Measurements from ENCODE around the gene ABCC8. TPM values are rescaled to one million over a fixed set of nuclear protein-coding genes. Genes with fewer than 3 reads are reported as not detected.

ABCC8 gene
- total and polyA plus RNA-seq, 2 donors (not counting 1 experiment from before 2014, with no cell fraction given), result 0.03 to 0.17 TPM

- ChIA-PET CTCF (interaction anchor here (2.5 kb wide), 1 partner anchor 11 kb away, joined by 10 read pairs; no protein-coding TSS in a partner anchor), POLR2A (no interaction called here)
- Mint-ChIP-seq H3K27me3 (no peaks in the 10 kb centered on the region), H3K4me3 (no peak overlapping the region), H3K27ac (no peak overlapping the region), H3K9me3 (ENCODE audit: insufficient read depth) (no peaks in the 10 kb centered on the region), H3K4me1 (peaks cover 15% of the 10 kb centered on the region)
- no peaks in the 10 kb centered on the region for H3K9me3 ChIP-seq (ENCODE audit: control extremely low read depth in 1 of 3, control insufficient read depth in 2 of 3, insufficient read depth in 1 of 3, low read length in 2 of 3)
- intact Hi-C loops (cut with micrococcal nuclease), result no loop called here
- no peak for ATAC-seq (ENCODE audit: low read depth)
- no peak overlapping the region for H2AFZ ChIP-seq (ENCODE audit: insufficient read depth, low read depth, low read length, poor library complexity, severe bottlenecking)
- H3K79me2 ChIP-seq (ENCODE audit: control insufficient read depth, insufficient read depth, low read length), result no peaks in the 10 kb centered on the region
- H3K4me2 ChIP-seq (replicated peaks; ENCODE audit: low read depth, low read length, poor library complexity, severe bottlenecking), result no peak overlapping the region
- H3K27me3 ChIP-seq (replicated peaks in 1 of 4; ENCODE audit: control extremely low read depth in 1 of 4, control insufficient read depth in 3 of 4, insufficient read depth in 4 of 4, low read length in 3 of 4), result peaks cover 0 to 2% (median 0%) of the 10 kb centered on the region in 4 experiments
- no peaks in the 10 kb centered on the region for H4K20me1 ChIP-seq (ENCODE audit: control insufficient read depth, insufficient read depth, low read length, poor library complexity, severe bottlenecking)
- H3K4me1 ChIP-seq (ENCODE audit: control insufficient read depth in 2 of 2, insufficient read depth in 2 of 2, low read length in 2 of 2), result peaks cover 3 to 23% of the 10 kb centered on the region in 2 donors
- WGBS (ENCODE audit: insufficient coverage), result 92% methylated on average over 8 of the region's 10 CpGs
- no peak for DNase-seq
- no peak overlapping the region for H3K4me3 ChIP-seq (ENCODE audit: control extremely low read depth in 1 of 5, extremely low read depth in 1 of 5, insufficient read depth in 1 of 5, low read depth in 2 of 5, low read length in 4 of 5)
- no peak for TF ChIP-seq CTCF (IDR thresholded peaks at IDR 0.05)
- no peak for TF ChIP-seq EZH2 (IDR thresholded peaks at IDR 0.05; ENCODE audit: borderline replicate concordance, insufficient read depth, low read depth, low read length, poor library complexity, severe bottlenecking)
- no peak overlapping the region for H3K9ac ChIP-seq (ENCODE audit: low read length)
- no peaks in the 10 kb centered on the region for H3K36me3 ChIP-seq (replicated peaks in 1 of 2; ENCODE audit: control extremely low read depth in 1 of 2, control insufficient read depth in 1 of 2, extremely low read depth in 1 of 2, insufficient read depth in 2 of 2, low read length in 1 of 2)
- no peak overlapping the region for H3K27ac ChIP-seq (ENCODE audit: low read length in 2 of 2)
Measured at GRCh38 chr11:17394743-17395390, 81.8 kb downstream of the ABCC8 start.

GRCh38 chr11:17393472-17393871 is 83.2 kb downstream of the ABCC8 start:
- no peak overlapping the region for H3K27ac Mint-ChIP-seq
- TF ChIP-seq EZH2 (IDR thresholded peaks at IDR 0.05; ENCODE audit: borderline replicate concordance, insufficient read depth, low read depth, low read length, poor library complexity, severe bottlenecking) (no peak), CTCF (IDR thresholded peaks at IDR 0.05) (no peak)
- H3K27me3 Mint-ChIP-seq, result no peaks in the 10 kb centered on the region
- Histone ChIP-seq H3K9me3 (ENCODE audit: control extremely low read depth in 1 of 3, control insufficient read depth in 2 of 3, insufficient read depth in 1 of 3, low read length in 2 of 3) (no peaks in the 10 kb centered on the region), H3K4me2 (replicated peaks; ENCODE audit: low read depth, low read length, poor library complexity, severe bottlenecking) (no peak overlapping the region), H2AFZ (ENCODE audit: insufficient read depth, low read depth, low read length, poor library complexity, severe bottlenecking) (no peak overlapping the region), H3K4me3 (ENCODE audit: control extremely low read depth in 1 of 5, extremely low read depth in 1 of 5, insufficient read depth in 1 of 5, low read depth in 2 of 5, low read length in 4 of 5) (no peak overlapping the region), H3K36me3 (replicated peaks in 1 of 2; ENCODE audit: control extremely low read depth in 1 of 2, control insufficient read depth in 1 of 2, extremely low read depth in 1 of 2, insufficient read depth in 2 of 2, low read length in 1 of 2) (no peaks in the 10 kb centered on the region), H3K27me3 (replicated peaks in 1 of 4; ENCODE audit: control extremely low read depth in 1 of 4, control insufficient read depth in 3 of 4, insufficient read depth in 4 of 4, low read length in 3 of 4) (peaks cover 0 to 2% (median 0%) of the 10 kb centered on the region in 4 experiments), H3K4me1 (ENCODE audit: control insufficient read depth in 2 of 2, insufficient read depth in 2 of 2, low read length in 2 of 2) (peaks cover 3 to 27% of the 10 kb centered on the region in 2 donors), H3K9ac (ENCODE audit: low read length) (no peak overlapping the region), H4K20me1 (ENCODE audit: control insufficient read depth, insufficient read depth, low read length, poor library complexity, severe bottlenecking) (no peaks in the 10 kb centered on the region), H3K27ac (ENCODE audit: low read length in 2 of 2) (no peak overlapping the region), H3K79me2 (ENCODE audit: control insufficient read depth, insufficient read depth, low read length) (no peaks in the 10 kb centered on the region)
- peaks cover 14% of the 10 kb centered on the region for H3K4me1 Mint-ChIP-seq
- H3K4me3 Mint-ChIP-seq, result no peak overlapping the region
- intact Hi-C loops (cut with micrococcal nuclease), result no loop called here
- ChIA-PET CTCF (interaction anchor here (2.5 kb wide), 1 partner anchor 10 kb away, joined by 10 read pairs; no protein-coding TSS in a partner anchor), POLR2A (no interaction called here)
- DNase-seq (no peak), ATAC-seq (ENCODE audit: low read depth) (no peak)
- no peaks in the 10 kb centered on the region for H3K9me3 Mint-ChIP-seq (ENCODE audit: insufficient read depth)
- 95% methylated on average over 5 of the region's 6 CpGs for WGBS (ENCODE audit: insufficient coverage)

Measured in B cell (primary cell).